NT2/D1 (cell line): Measurements from ENCODE around the gene PLCH2.

ENCODE experiments used
- SUZ12 ChIP-seq: IDR thresholded peaks from 2 replicates; pipeline ENCODE4 v1.6.1; 2011; ENCODE audit not compliant: insufficient read length, insufficient read depth; ENCODE audit errors: extremely low read depth
- YY1 ChIP-seq: IDR thresholded peaks from 2 replicates; pipeline ENCODE4 v1.6.1; 2011; ENCODE audit not compliant: insufficient read length, insufficient read depth
- ZNF274 ChIP-seq: IDR thresholded peaks from 2 replicates; pipeline ENCODE4 v1.6.1; 2011; ENCODE audit warnings: mild to moderate bottlenecking, low read depth, low read length

- TF ChIP-seq ZNF274 (no peak), YY1 (no peak), SUZ12 (no peak)
Observed at GRCh38 chr1:2435091-2435490, 41.0 kb upstream of the PLCH2 start.
